Peyer's patch (tissue), 4 donors: Measurements from ENCODE around the gene PTPRM. TPM values are rescaled to one million over a fixed set of nuclear protein-coding genes. Genes with fewer than 3 reads are reported as not detected.

Experiments
- DNase-seq, 3 donors: peaks; one replicate each; pipeline ENCODE4 v3.0.0-alpha.2; 2017 to 2019
- H3K27ac ChIP-seq, 4 donors: fragments of 200-600 bp; sonication (generic); one replicate each; pipeline ENCODE4 v1.5.1; 2016 to 2019
- H3K27me3 ChIP-seq, 2 donors: fragments of 200-600 bp; sonication (generic); one replicate each; pipeline ENCODE4 v1.5.1; 2019
- H3K36me3 ChIP-seq, 3 donors: fragments of 200-600 bp; sonication (generic); one replicate each; pipeline ENCODE4 v1.5.1; 2016 to 2019
- H3K4me1 ChIP-seq, 4 donors: fragments of 200-600 bp; sonication (generic); one replicate each; pipeline ENCODE4 v1.5.1; 2016 to 2019
- H3K4me3 ChIP-seq, 4 donors: fragments of 200-600 bp; sonication (generic); 1 replicate in 3 of 4; 2 replicates in 1 of 4; pipeline ENCODE4 v1.5.1; 2016 to 2019; ENCODE audit warnings: mild to moderate bottlenecking in 1 of 4
- H3K9me3 ChIP-seq, 4 donors: fragments of 200-600 bp; sonication (generic); one replicate each; pipeline ENCODE4 v1.5.1; 2016 to 2019; ENCODE audit warnings: mild to moderate bottlenecking in 1 of 4
- POLR2A ChIP-seq, 2 donors: fragments of 450-650 bp; IDR thresholded peaks; one replicate each; pipeline ENCODE4 v1.5.1; 2017; ENCODE audit warnings: antibody characterized with exemption in 2 of 2, mild to moderate bottlenecking in 2 of 2, moderate library complexity in 2 of 2
- total RNA-seq, 4 donors: library from RNA; depleted of rRNA; stranded (reverse); fragments of >200 nt; gene quantifications; one replicate each; pipeline ENCODE4 v1.1.0, GENCODE V29; 2016
- TF ChIP-seq, protein P1 (sequence below), 6 experiments: fragments of 450-650 bp in 4 of 6; fragments of 200-600 bp in 2 of 6; sonication (generic) in 1 of 6; IDR thresholded peaks; one replicate each; pipeline ENCODE4 v1.5.1; 2017 to 2019; ENCODE audit warnings: antibody characterized with exemption in 6 of 6, mild to moderate bottlenecking in 3 of 6, moderate library complexity in 1 of 6

Gene PTPRM
- total RNA-seq: 100 to 1,000 TPM in 1 of 4 donors, 10 to 100 TPM in 3; 39.6 to 211 (median 80.3) TPM

DNA sequence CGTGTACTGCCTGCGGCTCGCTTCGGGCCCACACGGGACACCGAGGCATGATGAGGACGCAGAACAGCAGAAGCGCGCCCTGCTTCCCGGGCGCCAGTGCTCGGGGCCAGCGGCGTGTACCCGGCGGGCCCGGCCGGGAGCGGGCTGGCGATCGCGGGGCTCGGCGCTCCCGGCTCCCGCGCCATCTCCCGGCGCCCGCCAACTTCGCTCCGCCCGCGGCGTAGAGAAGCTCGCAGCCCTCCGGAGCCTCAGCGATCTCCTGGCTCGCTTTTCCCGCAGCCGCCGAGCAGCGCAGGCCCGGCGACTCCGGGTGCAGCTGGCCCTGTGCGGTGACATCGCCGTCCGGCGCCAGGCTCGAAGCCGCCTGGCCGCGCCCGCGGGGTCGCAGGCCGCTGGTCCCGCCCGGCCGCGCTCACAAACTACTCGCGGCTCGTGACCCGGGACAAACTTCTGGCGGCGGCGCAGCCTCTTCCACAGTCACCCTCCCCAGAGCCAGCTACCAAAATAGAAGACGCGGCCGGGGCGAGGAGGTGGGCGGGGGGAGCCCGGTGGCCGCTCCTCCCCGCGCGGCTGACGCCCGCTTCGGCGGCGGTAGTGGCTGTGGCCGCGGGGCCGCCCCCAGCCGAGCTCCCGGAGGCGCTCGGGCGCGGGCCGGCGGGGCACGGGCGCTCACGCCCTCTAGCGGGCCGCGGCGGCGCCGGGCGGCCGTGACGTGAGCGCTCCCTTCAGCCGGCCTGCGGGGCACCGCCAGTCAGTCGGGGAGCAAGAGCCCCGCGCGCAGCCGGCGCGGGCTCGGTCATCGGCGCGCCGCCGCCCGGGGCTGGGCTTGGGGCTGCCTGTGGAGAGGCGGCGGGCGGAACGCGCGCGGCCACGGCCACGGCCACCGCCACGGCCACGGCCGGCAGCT is at the start of gene PTPRM:
PTPRM (plus strand) TSS at position 750 of the 907 bp plus-strand sequence. CDS start 503 bp downstream, outside the sequence.
- no peaks in the 10 kb centered on the region for H3K36me3 ChIP-seq
- peak within 1 kb of the TSS; percentile 74 to 95 (median 85) for H3K27ac ChIP-seq
- no peaks in the 10 kb centered on the region for H3K9me3 ChIP-seq
- TF ChIP-seq, protein P1, sequence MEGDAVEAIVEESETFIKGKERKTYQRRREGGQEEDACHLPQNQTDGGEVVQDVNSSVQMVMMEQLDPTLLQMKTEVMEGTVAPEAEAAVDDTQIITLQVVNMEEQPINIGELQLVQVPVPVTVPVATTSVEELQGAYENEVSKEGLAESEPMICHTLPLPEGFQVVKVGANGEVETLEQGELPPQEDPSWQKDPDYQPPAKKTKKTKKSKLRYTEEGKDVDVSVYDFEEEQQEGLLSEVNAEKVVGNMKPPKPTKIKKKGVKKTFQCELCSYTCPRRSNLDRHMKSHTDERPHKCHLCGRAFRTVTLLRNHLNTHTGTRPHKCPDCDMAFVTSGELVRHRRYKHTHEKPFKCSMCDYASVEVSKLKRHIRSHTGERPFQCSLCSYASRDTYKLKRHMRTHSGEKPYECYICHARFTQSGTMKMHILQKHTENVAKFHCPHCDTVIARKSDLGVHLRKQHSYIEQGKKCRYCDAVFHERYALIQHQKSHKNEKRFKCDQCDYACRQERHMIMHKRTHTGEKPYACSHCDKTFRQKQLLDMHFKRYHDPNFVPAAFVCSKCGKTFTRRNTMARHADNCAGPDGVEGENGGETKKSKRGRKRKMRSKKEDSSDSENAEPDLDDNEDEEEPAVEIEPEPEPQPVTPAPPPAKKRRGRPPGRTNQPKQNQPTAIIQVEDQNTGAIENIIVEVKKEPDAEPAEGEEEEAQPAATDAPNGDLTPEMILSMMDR (IDR thresholded peaks at IDR 0.05): peak in 3 of 6 experiments; percentile 75 to 87 (median 81)
- TF ChIP-seq POLR2A (IDR thresholded peaks at IDR 0.05): peak in 1 of 2 donors; percentile 53
- no peaks in the 10 kb centered on the region for H3K4me1 ChIP-seq
- peak within 1 kb of the TSS; percentile 48 to 84 (median 70) for H3K4me3 ChIP-seq
- no peaks in the 10 kb centered on the region for H3K27me3 ChIP-seq
- peak; percentile 22 to 83 (median 81) for DNase-seq

DNA sequence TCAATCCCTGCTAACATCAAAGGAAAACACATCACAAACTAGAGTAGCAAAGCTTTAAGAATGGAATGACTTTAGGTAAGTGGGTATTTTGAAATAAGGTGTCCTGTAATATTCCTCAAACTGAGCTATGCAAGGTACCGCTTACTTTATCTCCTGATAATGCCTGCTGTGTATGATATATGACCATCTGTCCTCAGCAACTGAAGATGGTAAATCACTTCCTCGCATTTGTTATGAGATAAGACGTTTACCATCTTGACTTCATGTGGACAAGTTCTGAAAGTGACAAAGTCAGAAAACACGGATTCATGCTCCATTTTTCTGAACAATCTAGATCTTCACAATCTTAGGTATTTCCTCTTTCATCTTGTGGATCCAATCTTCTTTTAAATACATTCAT is 49.3 kb upstream of the PTPRM start:
- H3K4me1 ChIP-seq: no peaks in the 10 kb centered on the region
- TF ChIP-seq, protein P1 (IDR thresholded peaks at IDR 0.05): no peak
- TF ChIP-seq POLR2A (IDR thresholded peaks at IDR 0.05): no peak
- H3K27me3 ChIP-seq: no peaks in the 10 kb centered on the region
- H3K27ac ChIP-seq: no peak overlapping the region
- no peak for DNase-seq
- no peak overlapping the region for H3K4me3 ChIP-seq
- H3K36me3 ChIP-seq: no peaks in the 10 kb centered on the region
- no peaks in the 10 kb centered on the region for H3K9me3 ChIP-seq

DNA sequence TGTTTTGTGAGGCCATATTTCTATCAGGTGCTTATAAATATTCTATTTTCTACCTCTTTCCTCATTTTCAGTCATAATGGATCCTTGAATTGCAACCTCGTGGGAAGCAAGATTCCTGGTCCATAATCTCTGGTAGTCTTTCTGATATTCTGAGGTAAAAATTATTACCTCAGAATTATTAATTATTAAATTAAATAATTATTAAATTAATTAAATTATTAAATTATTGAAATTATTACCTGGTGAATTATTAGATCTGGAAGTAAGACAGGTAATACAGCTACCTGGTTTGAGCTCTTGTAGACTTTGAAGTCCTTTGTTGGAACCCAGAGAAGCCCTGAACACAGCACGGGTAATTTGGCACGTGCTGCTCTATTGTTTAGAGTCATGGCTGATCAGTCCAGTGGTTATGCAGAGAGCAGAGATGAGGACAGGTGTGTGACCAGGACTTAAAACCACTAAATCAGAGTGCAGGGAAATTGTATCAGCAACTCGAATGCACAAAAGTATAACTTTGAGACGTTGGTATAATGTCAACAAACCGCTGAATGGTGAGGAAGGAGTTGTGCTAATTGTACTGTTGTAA is 46.8 kb upstream of the PTPRM start:
- Histone ChIP-seq H3K36me3 (no peaks in the 10 kb centered on the region), H3K4me1 (no peaks in the 10 kb centered on the region), H3K27me3 (no peaks in the 10 kb centered on the region), H3K27ac (no peak overlapping the region), H3K9me3 (no peaks in the 10 kb centered on the region), H3K4me3 (no peak overlapping the region)
- TF ChIP-seq POLR2A (IDR thresholded peaks at IDR 0.05): no peak
- TF ChIP-seq, protein P1 (IDR thresholded peaks at IDR 0.05): no peak
- DNase-seq: no peak

DNA sequence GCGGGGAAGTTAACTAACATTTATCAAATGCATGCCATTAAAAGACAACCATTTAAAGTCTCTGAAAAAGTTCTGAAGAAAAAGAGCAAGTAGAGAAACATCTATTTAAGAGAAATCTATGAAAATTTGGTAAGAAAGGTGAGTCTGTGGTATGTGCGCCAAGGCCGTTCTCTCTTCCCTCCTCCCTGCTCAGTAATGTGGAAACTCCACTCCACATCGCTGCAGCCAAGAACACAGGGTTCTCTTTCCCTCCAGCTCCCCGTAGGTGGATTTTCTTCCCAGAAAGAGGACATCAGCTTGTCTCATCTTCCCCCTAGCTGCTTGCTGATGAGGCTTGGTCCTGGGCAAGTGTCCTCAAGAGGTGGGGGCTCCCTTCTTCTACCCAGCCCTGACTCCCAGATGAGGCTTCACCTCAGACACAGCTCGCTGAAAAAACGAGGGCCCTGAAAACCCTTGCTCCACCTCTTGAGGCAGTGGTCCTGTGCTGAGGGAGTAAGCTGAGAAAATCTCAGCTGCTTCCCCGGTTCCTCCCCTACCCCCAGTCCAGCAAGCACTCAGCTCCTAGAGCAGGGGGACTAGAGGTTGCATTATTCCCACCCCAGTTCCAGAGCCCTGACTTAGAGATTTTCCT is 45.8 kb upstream of the PTPRM start:
- TF ChIP-seq, protein P1 (IDR thresholded peaks at IDR 0.05): no peak
- no peak for TF ChIP-seq POLR2A (IDR thresholded peaks at IDR 0.05)
- no peaks in the 10 kb centered on the region for H3K27me3 ChIP-seq
- no peaks in the 10 kb centered on the region for H3K36me3 ChIP-seq
- H3K27ac ChIP-seq: no peak overlapping the region
- DNase-seq: no peak
- H3K4me3 ChIP-seq: no peak overlapping the region
- H3K9me3 ChIP-seq: no peaks in the 10 kb centered on the region
- no peaks in the 10 kb centered on the region for H3K4me1 ChIP-seq

DNA sequence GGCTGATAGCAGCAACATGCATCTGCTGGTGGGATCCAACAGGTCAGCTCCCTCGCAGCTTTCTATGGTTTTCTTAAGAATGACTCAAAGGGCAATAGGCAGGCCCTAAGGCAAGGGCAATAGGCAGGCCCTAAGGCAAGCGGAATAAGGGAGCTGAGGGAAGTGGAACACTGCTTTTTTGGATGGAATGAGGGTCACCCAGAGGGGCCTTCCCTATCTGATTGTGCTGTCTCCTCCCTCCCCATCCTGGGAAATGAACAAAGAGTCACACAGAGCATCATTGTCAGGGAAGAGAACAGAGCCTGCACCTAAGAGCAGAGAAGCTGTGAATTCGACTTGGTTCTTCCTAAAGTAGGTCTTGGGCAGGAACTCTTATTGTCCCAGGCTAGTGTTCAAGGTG is 43.3 kb upstream of the PTPRM start:
- Histone ChIP-seq H3K27ac (no peak overlapping the region), H3K4me1 (no peaks in the 10 kb centered on the region)
- TF ChIP-seq POLR2A (IDR thresholded peaks at IDR 0.05): no peak
- TF ChIP-seq, protein P1 (IDR thresholded peaks at IDR 0.05): no peak

More for the DNA sequence above, 43.3 kb upstream of the PTPRM start:
- H3K9me3 ChIP-seq: no peaks in the 10 kb centered on the region
- no peaks in the 10 kb centered on the region for H3K27me3 ChIP-seq
- H3K36me3 ChIP-seq: no peaks in the 10 kb centered on the region
- no peak overlapping the region for H3K4me3 ChIP-seq
- no peak for DNase-seq
